RWPE2 (cell line): ENCODE measurements around the gene NUDT9.

Experiments
- ATAC-seq: fragments of 200-7000 bp; cut with Tn5 transposase; 3 replicates; pipeline ENCODE4 v1.9.1; 2021; ENCODE audit warnings: low read depth
- DNase-seq: peaks from one replicate; pipeline ENCODE4 v3.0.0-alpha.2; 2020; ENCODE audit warnings: low spot score
- H3K27ac ChIP-seq: fragments of 450-650 bp; 2 replicates; pipeline ENCODE4 v1.5.1; 2017; ENCODE audit warnings: mild to moderate bottlenecking; ENCODE audit not compliant: poor library complexity, severe bottlenecking
- H3K27me3 ChIP-seq: fragments of 250-450 bp; sonication (Bioruptor Pico); 2 replicates; pipeline ENCODE4 v1.5.1; 2021; ENCODE audit warnings: mild to moderate bottlenecking, moderate library complexity; ENCODE audit not compliant: insufficient read depth, poor library complexity, severe bottlenecking
- H3K36me3 ChIP-seq: fragments of 250-450 bp; sonication (Bioruptor Pico); 2 replicates; pipeline ENCODE4 v1.5.1; 2020; ENCODE audit warnings: low read depth, mild to moderate bottlenecking, moderate library complexity
- H3K4me1 ChIP-seq: fragments of 250-450 bp; sonication (Bioruptor Pico); 2 replicates; pipeline ENCODE4 v1.5.1; 2021; ENCODE audit warnings: mild to moderate bottlenecking, moderate library complexity; ENCODE audit not compliant: insufficient read depth, poor library complexity, severe bottlenecking
- H3K4me3 ChIP-seq: fragments of 250-450 bp; sonication (Bioruptor Pico); 2 replicates; pipeline ENCODE4 v1.5.1; 2021; ENCODE audit warnings: mild to moderate bottlenecking, moderate library complexity; ENCODE audit not compliant: severe bottlenecking
- H3K9me3 ChIP-seq: fragments of 250-450 bp; sonication (Bioruptor Pico); 2 replicates; pipeline ENCODE4 v1.5.1; 2021; ENCODE audit warnings: mild to moderate bottlenecking, moderate library complexity; ENCODE audit not compliant: severe bottlenecking
- TF ChIP-seq, protein P1 (sequence below): fragments of 450-650 bp; IDR thresholded peaks from one replicate; pipeline ENCODE4 v1.5.1; 2017; ENCODE audit warnings: mild to moderate bottlenecking, moderate library complexity; ENCODE audit not compliant: poor library complexity, severe bottlenecking

NUDT9 gene

DNA sequence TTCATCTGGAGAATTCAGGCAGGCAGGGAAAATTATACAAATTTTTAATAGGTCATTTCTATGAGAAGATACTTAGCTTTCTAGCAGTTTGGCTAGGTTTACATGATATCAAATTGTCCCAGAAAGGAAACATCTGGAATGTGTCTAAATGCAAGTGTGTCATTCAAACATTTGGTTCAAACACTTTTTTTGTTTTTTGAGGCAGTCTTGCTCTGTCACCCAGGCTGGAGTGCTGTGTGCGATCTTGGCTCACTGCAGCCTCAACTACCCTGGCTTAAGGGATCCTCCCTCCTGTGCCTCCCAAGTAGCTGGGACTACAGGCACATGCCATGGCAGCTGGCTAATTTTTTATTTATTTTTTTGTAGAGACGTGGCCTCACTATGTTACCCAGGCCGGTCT lies 75.2 kb downstream of the NUDT9 start:
- DNase-seq (no peak), ATAC-seq (no peak)
- no peaks in the 10 kb centered on the region for H3K27me3 ChIP-seq
- no peaks in the 10 kb centered on the region for H3K36me3 ChIP-seq
- no peak overlapping the region for H3K27ac ChIP-seq
- H3K9me3 ChIP-seq: no peaks in the 10 kb centered on the region
- no peak overlapping the region for H3K4me3 ChIP-seq
- TF ChIP-seq, protein P1, sequence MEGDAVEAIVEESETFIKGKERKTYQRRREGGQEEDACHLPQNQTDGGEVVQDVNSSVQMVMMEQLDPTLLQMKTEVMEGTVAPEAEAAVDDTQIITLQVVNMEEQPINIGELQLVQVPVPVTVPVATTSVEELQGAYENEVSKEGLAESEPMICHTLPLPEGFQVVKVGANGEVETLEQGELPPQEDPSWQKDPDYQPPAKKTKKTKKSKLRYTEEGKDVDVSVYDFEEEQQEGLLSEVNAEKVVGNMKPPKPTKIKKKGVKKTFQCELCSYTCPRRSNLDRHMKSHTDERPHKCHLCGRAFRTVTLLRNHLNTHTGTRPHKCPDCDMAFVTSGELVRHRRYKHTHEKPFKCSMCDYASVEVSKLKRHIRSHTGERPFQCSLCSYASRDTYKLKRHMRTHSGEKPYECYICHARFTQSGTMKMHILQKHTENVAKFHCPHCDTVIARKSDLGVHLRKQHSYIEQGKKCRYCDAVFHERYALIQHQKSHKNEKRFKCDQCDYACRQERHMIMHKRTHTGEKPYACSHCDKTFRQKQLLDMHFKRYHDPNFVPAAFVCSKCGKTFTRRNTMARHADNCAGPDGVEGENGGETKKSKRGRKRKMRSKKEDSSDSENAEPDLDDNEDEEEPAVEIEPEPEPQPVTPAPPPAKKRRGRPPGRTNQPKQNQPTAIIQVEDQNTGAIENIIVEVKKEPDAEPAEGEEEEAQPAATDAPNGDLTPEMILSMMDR: no peak
- H3K4me1 ChIP-seq: peaks cover 3% of the 10 kb centered on the region

DNA sequence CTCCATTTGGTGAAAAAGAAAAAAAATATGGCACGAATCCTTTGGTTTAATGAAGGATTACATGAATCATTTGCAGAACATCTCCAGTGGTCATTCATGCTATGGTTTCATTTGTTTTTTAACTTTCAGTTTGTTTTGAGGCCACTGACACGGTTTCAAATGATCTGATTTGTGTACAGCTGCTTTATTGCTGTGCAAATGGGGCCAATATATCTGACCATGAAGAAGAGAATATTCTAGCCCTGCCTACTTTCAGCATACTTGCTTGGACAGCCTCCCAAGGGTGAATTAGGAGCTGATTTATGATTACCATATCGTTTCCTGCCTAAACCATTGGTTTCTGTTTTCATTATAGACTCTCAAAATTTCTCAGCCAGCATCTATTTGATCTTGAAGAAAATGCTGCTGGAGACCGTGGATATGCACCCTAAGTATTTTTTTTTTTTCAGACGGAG lies 76.1 kb downstream of the NUDT9 start:
- peaks cover 5% of the 10 kb centered on the region for H3K4me1 ChIP-seq
- DNase-seq (no peak), ATAC-seq (no peak)
- H3K27me3 ChIP-seq: no peaks in the 10 kb centered on the region
- no peak overlapping the region for H3K27ac ChIP-seq
- TF ChIP-seq, protein P1: no peak
- no peaks in the 10 kb centered on the region for H3K36me3 ChIP-seq
- H3K9me3 ChIP-seq: no peaks in the 10 kb centered on the region
- H3K4me3 ChIP-seq: no peak overlapping the region

DNA sequence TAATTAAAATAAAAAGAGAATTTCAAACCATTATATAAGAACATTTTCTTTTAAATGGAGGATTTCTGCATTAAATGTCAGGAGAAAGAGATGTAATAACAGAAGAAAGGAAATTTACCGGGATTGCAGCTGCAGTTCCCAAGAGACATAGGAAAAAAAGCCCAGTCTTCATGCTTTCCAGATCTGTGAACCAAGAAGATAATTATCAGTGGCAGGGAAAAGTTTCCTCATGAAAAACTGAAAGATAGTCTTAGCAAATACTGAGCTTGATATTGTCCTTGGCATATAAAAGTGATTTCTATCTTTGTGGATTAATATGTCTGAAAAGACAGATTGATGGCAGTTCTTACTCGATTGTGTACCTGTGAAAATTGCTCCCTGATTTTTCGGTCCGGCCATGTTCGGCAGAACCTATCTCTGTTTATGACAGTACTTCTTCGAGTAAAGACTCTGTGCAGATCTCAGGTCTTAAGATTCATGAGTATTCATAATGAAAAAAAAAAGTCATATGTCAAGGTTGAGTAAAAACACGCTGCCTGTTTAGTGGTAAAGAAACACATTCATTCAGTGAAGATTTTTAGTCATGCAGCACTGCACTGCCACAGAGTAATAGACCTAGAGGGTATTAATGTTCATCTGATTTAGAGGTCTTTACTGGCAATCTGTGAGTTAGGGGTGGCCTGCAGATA lies 77.2 kb downstream of the NUDT9 start:
- Histone ChIP-seq H3K4me3 (no peak overlapping the region), H3K9me3 (no peaks in the 10 kb centered on the region), H3K4me1 (peaks cover 5% of the 10 kb centered on the region), H3K27ac (no peak overlapping the region), H3K27me3 (no peaks in the 10 kb centered on the region), H3K36me3 (no peaks in the 10 kb centered on the region)
- no peak for ATAC-seq
- DNase-seq: no peak
- TF ChIP-seq, protein P1: no peak

DNA sequence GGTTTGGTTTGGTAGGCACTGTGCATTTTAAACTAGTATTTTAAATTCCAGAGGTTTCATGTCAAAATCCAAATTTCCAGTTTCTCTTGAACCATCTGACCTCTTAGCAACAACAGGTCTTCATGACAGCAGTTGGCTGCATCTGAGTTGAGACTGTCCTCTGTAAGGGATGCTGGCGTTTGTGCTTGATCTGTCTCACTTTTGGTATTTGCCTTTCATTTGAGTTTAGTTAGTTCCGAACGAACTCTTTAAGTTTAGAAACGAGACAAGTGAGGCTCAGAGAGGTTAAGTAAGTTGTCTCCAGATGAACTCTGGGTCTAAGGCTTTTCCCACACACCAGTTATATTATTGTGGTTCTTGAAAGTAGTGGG lies 77.7 kb downstream of the NUDT9 start:
- TF ChIP-seq, protein P1: no peak
- DNase-seq: no peak
- no peak overlapping the region for H3K4me3 ChIP-seq
- peaks cover 5% of the 10 kb centered on the region for H3K4me1 ChIP-seq
- no peaks in the 10 kb centered on the region for H3K36me3 ChIP-seq
- H3K27ac ChIP-seq: no peak overlapping the region
- no peaks in the 10 kb centered on the region for H3K9me3 ChIP-seq
- H3K27me3 ChIP-seq: no peaks in the 10 kb centered on the region
- ATAC-seq: no peak

DNA sequence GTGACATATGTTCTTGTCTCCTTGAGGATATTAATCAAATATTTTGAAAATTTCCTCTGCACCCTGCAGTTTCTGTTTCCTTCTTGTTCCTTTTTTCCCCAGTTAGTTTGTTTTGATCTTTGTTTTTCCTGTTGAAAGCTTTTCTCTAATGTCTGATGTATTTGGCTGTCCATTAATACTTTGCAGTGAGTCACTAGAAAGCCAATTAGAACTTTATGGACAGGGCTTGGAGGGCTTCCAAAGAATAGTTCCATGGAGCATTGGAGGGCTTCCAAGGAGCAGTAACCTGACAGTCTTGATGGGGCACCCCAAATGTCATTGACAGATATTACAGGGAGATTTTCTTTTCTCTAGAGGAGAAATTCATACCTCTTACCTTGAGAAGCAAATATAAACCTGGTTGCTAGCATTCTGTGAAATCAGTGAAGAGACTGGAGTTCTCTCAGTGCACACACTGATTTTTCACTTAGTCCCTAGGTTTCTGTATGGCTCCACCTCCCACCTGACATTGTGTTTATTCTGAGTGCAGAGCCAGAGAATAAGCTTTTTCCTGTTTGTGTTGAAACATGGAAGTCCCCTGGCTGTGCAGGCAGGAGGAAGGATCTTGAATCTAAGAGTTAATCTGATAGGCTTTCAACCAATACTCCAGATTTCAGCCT lies 80.3 kb downstream of the NUDT9 start:
- DNase-seq: no peak
- H3K4me1 ChIP-seq: peaks cover 5% of the 10 kb centered on the region
- no peak overlapping the region for H3K4me3 ChIP-seq
- TF ChIP-seq, protein P1: no peak
- H3K27ac ChIP-seq: no peak overlapping the region
- no peaks in the 10 kb centered on the region for H3K36me3 ChIP-seq
- no peak for ATAC-seq
- no peaks in the 10 kb centered on the region for H3K27me3 ChIP-seq
- H3K9me3 ChIP-seq: no peaks in the 10 kb centered on the region
